Lung (tissue), 12 donors: ENCODE measurements around the gene CYRIA. TPM values are rescaled to one million over a fixed set of nuclear protein-coding genes. Genes with fewer than 3 reads are reported as not detected.

Experiments used
- ATAC-seq: fragments of 200-7000 bp; cut with Tn5 transposase; one replicate; pipeline ENCODE4 v1.9.1; 2020; ENCODE audit warnings: moderate number of reproducible peaks; ENCODE audit not compliant: insufficient read depth, low FRiP score
- DNase-seq, 3 donors: peaks; one replicate each; pipeline ENCODE4 v3.0.0-alpha.2; 2013 to 2017
- H3K27ac ChIP-seq, 2 donors: one replicate each; pipeline ENCODE4 v1.5.1; 2013; ENCODE audit warnings: mild to moderate bottlenecking in 2 of 2, moderate library complexity in 2 of 2, control low read depth in 1 of 2, inconsistent platforms in 1 of 2, low read depth in 1 of 2, low read length in 1 of 2
- H3K27me3 ChIP-seq, 3 donors: one replicate each; pipeline ENCODE4 v1.5.1; 2013; ENCODE audit warnings: low read length in 2 of 3; ENCODE audit not compliant: control insufficient read depth in 3 of 3, insufficient read depth in 3 of 3
- H3K36me3 ChIP-seq, 4 donors: one replicate each; pipeline ENCODE4 v1.5.1; 2013; ENCODE audit warnings: low read length in 4 of 4, mild to moderate bottlenecking in 1 of 4, moderate library complexity in 1 of 4; ENCODE audit not compliant: control insufficient read depth in 4 of 4, insufficient read depth in 4 of 4
- H3K4me1 ChIP-seq, 5 donors: one replicate each; pipeline ENCODE4 v1.5.1; 2013; ENCODE audit warnings: low read length in 5 of 5, mild to moderate bottlenecking in 2 of 5, moderate library complexity in 1 of 5; ENCODE audit not compliant: control insufficient read depth in 5 of 5, insufficient read depth in 5 of 5
- H3K4me3 ChIP-seq: one replicate; pipeline ENCODE4 v1.5.1; 2013; ENCODE audit warnings: mild to moderate bottlenecking, control low read depth, moderate library complexity
- H3K9ac ChIP-seq, 2 donors: one replicate each; pipeline ENCODE4 v1.5.1; 2013; ENCODE audit warnings: low read length in 2 of 2, control low read depth in 1 of 2; ENCODE audit not compliant: insufficient read depth in 1 of 2
- H3K9me3 ChIP-seq, 4 donors: one replicate each; pipeline ENCODE4 v1.5.1; 2013; ENCODE audit warnings: low read length in 3 of 4, mild to moderate bottlenecking in 1 of 4, moderate library complexity in 1 of 4; ENCODE audit not compliant: control insufficient read depth in 4 of 4, insufficient read depth in 3 of 4
- WGBS, 2 donors: extraction: QIAGEN DNeasy Blood & Tissue Kit; methylation state at CpG; one replicate each; pipeline ENCODE4 v1.1.7; 2013; 5-methylcytosine and 5-hydroxymethylcytosine counted together
- polyA plus RNA-seq, 2 donors: library from polyadenylated mRNA; stranded (reverse); fragments of 200-250 nt; gene quantifications; one replicate each; pipeline ENCODE4 v1.2.1, GENCODE V29; 2013
- total RNA-seq, 2 donors: library from RNA; depleted of rRNA in 1 of 2; stranded (reverse); fragments of >200 nt in 1 of 2; gene quantifications; one replicate each; pipeline ENCODE4 v1.2.1, GENCODE V29; 2014 to 2021
- TF ChIP-seq, protein P1 (sequence below): IDR thresholded peaks from 2 replicates; pipeline ENCODE4 v1.5.1; 2012; ENCODE audit warnings: mild to moderate bottlenecking; ENCODE audit errors: control extremely low read depth, extremely low read depth
- donor health status: control.
- donor health status: control.
- donor health status: Bipolar disorder and iron deficiency.
- donor health status: healthy.
- donor health status: DM: yes; HTN: yes; CAD: no.

Gene CYRIA
- total and polyA plus RNA-seq, 4 donors: 4.3 to 23.6 (median 16.6) TPM

DNA sequence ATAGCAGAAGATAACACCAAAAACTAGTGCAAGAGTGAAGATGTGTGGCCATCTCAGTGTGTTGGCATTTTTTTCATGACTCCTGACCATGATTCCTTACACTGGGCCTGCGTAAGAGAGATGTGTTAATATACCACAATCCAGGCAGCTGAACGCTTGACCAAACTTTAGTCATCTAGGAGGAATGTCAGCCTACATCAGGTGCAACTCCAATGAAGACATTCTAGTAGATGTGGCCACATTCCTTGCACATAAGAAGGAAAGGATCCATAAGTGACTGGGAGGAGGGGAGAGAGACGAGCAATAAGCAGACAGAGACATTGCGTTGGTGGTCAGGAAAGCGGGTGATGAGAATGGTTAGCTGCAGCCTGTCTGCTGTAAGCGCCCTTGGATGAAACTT is 42.6 kb downstream of the CYRIA start:
- DNase-seq (no peak), ATAC-seq (no peak)
- no peak overlapping the region for H3K4me3 ChIP-seq
- no peak overlapping the region for H3K9ac ChIP-seq
- H3K9me3 ChIP-seq: no peaks in the 10 kb centered on the region
- H3K4me1 ChIP-seq: peaks cover 3 to 29% (median 8%) of the 10 kb centered on the region in 5 donors
- TF ChIP-seq, protein P1, sequence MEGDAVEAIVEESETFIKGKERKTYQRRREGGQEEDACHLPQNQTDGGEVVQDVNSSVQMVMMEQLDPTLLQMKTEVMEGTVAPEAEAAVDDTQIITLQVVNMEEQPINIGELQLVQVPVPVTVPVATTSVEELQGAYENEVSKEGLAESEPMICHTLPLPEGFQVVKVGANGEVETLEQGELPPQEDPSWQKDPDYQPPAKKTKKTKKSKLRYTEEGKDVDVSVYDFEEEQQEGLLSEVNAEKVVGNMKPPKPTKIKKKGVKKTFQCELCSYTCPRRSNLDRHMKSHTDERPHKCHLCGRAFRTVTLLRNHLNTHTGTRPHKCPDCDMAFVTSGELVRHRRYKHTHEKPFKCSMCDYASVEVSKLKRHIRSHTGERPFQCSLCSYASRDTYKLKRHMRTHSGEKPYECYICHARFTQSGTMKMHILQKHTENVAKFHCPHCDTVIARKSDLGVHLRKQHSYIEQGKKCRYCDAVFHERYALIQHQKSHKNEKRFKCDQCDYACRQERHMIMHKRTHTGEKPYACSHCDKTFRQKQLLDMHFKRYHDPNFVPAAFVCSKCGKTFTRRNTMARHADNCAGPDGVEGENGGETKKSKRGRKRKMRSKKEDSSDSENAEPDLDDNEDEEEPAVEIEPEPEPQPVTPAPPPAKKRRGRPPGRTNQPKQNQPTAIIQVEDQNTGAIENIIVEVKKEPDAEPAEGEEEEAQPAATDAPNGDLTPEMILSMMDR: no peak
- H3K27ac ChIP-seq: peak overlapping the region in 1 of 2 donors; percentile 54
- WGBS, 2 donors: 67 to 82% methylated on average over 6 of the region's 6 CpGs
- H3K36me3 ChIP-seq: peaks cover 0 to 10% (median 2%) of the 10 kb centered on the region in 4 donors
- no peaks in the 10 kb centered on the region for H3K27me3 ChIP-seq

DNA sequence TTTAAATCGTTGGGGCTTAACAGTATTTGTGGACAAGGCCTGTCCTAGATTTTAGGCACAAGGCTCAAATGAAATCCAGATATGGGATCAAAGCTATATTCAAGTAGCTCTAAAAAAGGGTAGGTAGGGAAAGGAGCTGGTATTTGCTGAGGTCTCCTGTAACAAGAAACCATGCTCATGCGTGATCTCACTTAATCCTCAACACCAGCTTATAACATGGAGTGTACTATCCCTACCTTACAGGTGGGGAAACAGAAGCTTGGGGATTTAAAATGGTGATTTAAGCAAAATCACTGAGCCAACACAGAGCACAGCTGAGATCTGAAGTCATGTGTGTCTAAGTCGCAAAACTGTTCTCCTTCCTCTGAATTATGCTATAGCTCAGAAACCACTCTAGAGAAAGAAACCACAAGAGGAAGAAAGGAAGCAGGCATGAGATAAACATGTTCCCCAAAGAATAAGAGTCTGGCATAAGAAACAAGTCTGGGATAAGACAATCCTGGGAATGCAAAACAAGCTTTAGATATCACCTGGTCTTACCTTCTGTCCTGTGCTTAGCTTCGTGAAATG is 43.1 kb downstream of the CYRIA start:
- TF ChIP-seq, protein P1: no peak
- no peak overlapping the region for H3K9ac ChIP-seq
- H3K27me3 ChIP-seq: no peaks in the 10 kb centered on the region
- 57 to 67% methylated on average over 4 of the region's 4 CpGs for WGBS, 2 donors
- no peak overlapping the region for H3K27ac ChIP-seq
- peaks cover 0 to 10% (median 2%) of the 10 kb centered on the region in 4 donors for H3K36me3 ChIP-seq
- H3K4me3 ChIP-seq: no peak overlapping the region
- no peak for DNase-seq
- no peaks in the 10 kb centered on the region for H3K9me3 ChIP-seq
- peaks cover 3 to 27% (median 8%) of the 10 kb centered on the region in 5 donors for H3K4me1 ChIP-seq
- no peak for ATAC-seq

DNA sequence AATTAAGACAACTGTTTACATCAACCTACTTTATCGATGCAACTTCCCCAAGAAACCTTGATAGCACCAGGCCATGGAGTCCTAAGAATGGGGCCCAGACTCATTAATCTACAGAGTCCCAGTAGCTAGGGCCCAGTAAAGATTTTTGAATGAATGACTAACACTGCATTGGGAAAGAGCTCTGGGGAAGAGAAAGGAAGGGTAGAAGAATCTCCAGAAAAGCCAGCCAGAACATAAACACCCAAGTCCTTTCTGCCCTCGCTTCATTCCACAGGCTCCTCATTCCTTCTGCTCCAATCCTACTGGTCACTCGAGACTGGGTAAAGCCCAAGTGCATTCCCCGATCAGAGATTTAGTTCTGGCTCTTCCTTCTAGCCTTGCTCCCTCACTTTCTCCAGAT is 44.3 kb downstream of the CYRIA start:
- Histone ChIP-seq H3K4me3 (no peak overlapping the region), H3K36me3 (peaks cover 0 to 10% (median 3%) of the 10 kb centered on the region in 4 donors), H3K27ac (no peak overlapping the region), H3K27me3 (no peaks in the 10 kb centered on the region), H3K9me3 (no peaks in the 10 kb centered on the region), H3K4me1 (peaks cover 3 to 25% (median 8%) of the 10 kb centered on the region in 5 donors), H3K9ac (no peak overlapping the region)
- WGBS, 2 donors: 79 to 88% methylated on average over 4 of the region's 4 CpGs
- ATAC-seq: no peak
- DNase-seq: no peak
- TF ChIP-seq, protein P1: no peak

DNA sequence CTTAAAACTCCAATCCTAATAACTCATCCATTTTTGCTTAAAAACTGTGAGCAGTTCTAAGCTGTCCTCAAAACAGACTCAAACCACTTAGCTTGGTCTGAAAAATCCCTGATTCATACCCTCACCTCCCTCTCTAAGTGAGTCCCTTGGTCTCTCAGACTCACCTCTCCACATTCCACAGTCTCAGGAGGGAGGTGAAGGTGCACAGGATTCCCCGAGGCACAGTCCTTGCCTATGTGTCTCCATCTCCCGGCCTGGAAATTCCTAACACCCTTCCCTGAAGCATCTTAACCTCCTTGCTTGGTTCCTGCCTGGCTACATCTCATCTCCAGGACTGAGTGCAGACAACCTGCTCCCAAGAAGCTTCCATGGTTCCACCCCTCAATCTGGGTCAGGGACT is 45.0 kb downstream of the CYRIA start:
- Histone ChIP-seq H3K9ac (no peak overlapping the region), H3K4me1 (peaks cover 3 to 23% (median 5%) of the 10 kb centered on the region in 5 donors), H3K36me3 (peaks cover 0 to 10% (median 4%) of the 10 kb centered on the region in 4 donors), H3K4me3 (no peak overlapping the region), H3K27me3 (no peaks in the 10 kb centered on the region), H3K9me3 (no peaks in the 10 kb centered on the region), H3K27ac (no peak overlapping the region)
- TF ChIP-seq, protein P1: no peak
- 68 to 81% methylated on average over 2 of the region's 2 CpGs for WGBS, 2 donors
- DNase-seq: no peak
- no peak for ATAC-seq
